Rectal smooth muscle tissue (tissue), 1 donor: ENCODE data around the gene EFCAB5.
"Not testable (repeated sequence)": the region's sequence is repeated elsewhere in the genome, so short reads cannot be mapped to it uniquely, and the experiment has no call there.

Experiments
- H3K27ac ChIP-seq: one replicate; pipeline ENCODE4 v1.7.0; 2013; ENCODE audit warnings: low read depth, low read length, inconsistent platforms
- H3K27me3 ChIP-seq: one replicate; pipeline ENCODE4 v1.7.0; 2013; ENCODE audit warnings: low read length; ENCODE audit not compliant: control insufficient read depth, insufficient read depth
- H3K36me3 ChIP-seq: one replicate; pipeline ENCODE4 v1.7.0; 2013; ENCODE audit warnings: low read length; ENCODE audit not compliant: control insufficient read depth, insufficient read depth
- H3K4me1 ChIP-seq: one replicate; pipeline ENCODE4 v1.7.0; 2013; ENCODE audit warnings: low read length; ENCODE audit not compliant: control insufficient read depth, insufficient read depth
- H3K4me3 ChIP-seq: one replicate; pipeline ENCODE4 v1.7.0; 2013; ENCODE audit warnings: low read length
- H3K9ac ChIP-seq: one replicate; pipeline ENCODE4 v1.7.0; 2013; ENCODE audit warnings: low read length

The EFCAB5 gene

DNA sequence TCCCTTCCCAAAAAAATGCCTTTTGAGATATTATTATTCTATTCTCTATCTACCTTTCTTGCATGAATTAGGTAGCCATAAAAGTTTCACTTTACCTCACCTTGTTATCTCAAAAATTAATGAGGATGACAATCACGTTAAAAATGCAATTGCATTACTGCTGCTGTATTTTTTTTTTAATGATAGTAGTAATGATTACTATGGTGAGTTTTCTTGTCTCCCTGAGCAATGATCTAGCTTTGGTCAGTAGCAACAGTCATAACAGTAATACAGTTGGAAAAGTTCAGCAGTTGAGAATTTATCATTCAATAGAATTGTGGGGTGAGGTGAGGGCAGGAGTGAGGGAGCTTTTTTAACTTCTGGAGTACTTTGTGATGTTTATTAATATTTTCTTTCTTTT, at the start of gene EFCAB5:
TSS of gene EFCAB5 (plus strand) at position 301 of the 400 bp plus-strand sequence. CDS start 163 bp downstream, outside the sequence.
- H3K27me3 ChIP-seq, result no peaks in the 10 kb centered on the region
- no peaks in the 10 kb centered on the region for H3K36me3 ChIP-seq
- no peak within 1 kb of the TSS for H3K4me3 ChIP-seq
- H3K4me1 ChIP-seq, result no peaks in the 10 kb centered on the region
- no peak within 1 kb of the TSS for H3K27ac ChIP-seq
- H3K9ac ChIP-seq, result no peak within 1 kb of the TSS

DNA sequence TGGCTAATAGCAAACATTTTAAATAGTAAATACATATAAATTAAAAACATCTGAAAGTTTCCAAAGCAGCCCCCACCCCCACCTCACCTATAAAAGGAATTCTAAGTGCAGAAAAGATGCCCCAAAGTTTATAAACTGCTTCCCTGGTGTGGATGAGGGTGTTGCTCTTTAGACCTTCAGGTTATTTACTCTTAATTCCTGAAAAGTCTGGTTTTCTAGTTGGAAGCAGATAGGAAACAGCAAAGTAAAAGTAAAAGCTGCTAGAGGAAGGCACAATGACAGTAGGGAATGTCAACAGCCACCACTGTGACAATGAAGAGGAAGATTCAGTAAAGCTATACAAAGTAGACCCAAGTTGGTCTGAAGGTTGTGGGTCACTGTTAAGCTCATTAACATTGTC, 49.2 kb upstream of the EFCAB5 start:
- Histone ChIP-seq H3K36me3 (no peaks in the 10 kb centered on the region), H3K4me1 (no peaks in the 10 kb centered on the region), H3K27ac (no peak overlapping the region), H3K4me3 (no peak overlapping the region), H3K27me3 (no peaks in the 10 kb centered on the region), H3K9ac (no peak overlapping the region)

DNA sequence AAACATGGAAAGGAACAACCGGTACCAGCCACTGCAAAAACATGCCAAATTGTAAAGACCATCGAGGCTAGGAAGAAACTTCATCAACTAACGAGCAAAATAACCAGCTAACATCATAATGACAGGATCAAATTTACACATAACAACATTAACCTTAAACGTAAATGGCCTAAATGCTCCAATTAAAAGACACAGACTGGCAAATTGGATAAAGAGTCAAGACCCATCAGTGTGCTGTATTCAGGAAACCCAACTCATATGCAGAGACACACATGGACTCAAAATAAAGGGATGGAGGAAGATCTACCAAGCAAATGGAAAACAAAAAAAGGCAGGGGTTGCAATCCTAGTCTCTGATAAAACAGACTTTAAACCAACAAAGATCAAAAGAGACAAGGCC, 44.3 kb upstream of the EFCAB5 start:
- H3K27ac ChIP-seq, H3K4me3 ChIP-seq, H3K4me1 ChIP-seq, H3K27me3 ChIP-seq, H3K9ac ChIP-seq, H3K36me3 ChIP-seq: not testable (repeated sequence)

DNA sequence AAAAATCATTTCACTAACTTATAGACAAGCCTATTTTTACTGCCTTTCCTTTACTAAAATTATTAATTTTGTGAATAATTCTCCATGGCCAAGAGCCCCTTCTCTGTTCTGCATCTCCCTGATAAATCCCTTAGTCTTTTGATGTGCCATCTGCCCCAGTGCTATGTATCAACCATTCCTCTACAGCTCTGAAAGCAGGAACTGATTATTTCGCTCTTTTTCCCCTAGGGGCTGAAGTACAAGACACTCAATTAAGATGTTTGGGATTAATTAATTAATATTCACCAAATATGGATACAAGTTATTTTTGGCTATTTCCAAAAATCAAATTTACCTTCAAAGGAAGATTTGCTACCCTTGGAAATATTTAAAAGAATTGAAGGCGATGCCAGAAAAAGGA, 38.0 kb upstream of the EFCAB5 start:
- no peaks in the 10 kb centered on the region for H3K27me3 ChIP-seq
- no peak overlapping the region for H3K4me3 ChIP-seq
- H3K9ac ChIP-seq, result no peak overlapping the region
- no peak overlapping the region for H3K27ac ChIP-seq
- no peaks in the 10 kb centered on the region for H3K4me1 ChIP-seq
- H3K36me3 ChIP-seq, result no peaks in the 10 kb centered on the region

GRCh38 chr17:29905086-29905878, 36.2 kb upstream of the EFCAB5 start:
- no peak overlapping the region for H3K9ac ChIP-seq
- no peak overlapping the region for H3K4me3 ChIP-seq
- H3K27ac ChIP-seq, result no peak overlapping the region
- no peaks in the 10 kb centered on the region for H3K36me3 ChIP-seq
- H3K4me1 ChIP-seq, result no peaks in the 10 kb centered on the region
- H3K27me3 ChIP-seq, result no peaks in the 10 kb centered on the region

DNA sequence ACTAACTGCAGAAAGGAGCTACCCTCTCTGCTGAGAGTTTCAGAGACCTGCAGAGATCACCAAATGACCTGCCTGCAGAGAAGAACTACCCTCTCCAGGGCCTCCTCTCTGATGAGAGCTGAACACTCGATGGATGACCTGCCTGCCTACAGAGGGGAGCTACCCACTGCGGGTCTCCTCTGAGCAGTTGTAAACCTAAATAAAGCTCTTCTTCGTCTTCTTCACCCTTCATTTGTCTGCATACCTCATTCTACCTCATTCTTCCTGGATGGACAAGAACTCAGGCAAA, 35.6 kb upstream of the EFCAB5 start:
- no peaks in the 10 kb centered on the region for H3K36me3 ChIP-seq
- H3K4me1 ChIP-seq, result no peaks in the 10 kb centered on the region
- H3K9ac ChIP-seq, result no peak overlapping the region
- H3K4me3 ChIP-seq, result no peak overlapping the region
- H3K27ac ChIP-seq, result no peak overlapping the region
- no peaks in the 10 kb centered on the region for H3K27me3 ChIP-seq

DNA sequence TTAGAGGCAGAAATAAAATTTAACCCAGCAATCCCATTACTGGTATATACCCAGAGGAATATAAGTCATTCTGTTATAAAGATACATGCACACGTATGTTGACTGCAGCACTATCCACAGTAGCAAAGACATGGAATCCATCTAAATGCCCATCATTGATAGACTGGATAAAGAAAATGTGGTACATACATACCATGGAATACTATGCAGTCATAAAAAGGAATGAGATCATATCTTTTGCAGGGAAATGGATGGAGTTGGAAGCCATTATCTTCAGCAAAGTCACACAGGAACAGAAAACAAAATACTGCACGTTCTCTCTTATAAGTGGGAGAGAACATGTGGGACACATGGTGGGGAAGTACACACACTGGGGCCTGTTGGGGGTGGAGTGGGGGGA, 34.5 kb upstream of the EFCAB5 start:
- H3K36me3 ChIP-seq, result no peaks in the 10 kb centered on the region
- no peak overlapping the region for H3K4me3 ChIP-seq
- H3K27me3 ChIP-seq, result no peaks in the 10 kb centered on the region

DNA sequence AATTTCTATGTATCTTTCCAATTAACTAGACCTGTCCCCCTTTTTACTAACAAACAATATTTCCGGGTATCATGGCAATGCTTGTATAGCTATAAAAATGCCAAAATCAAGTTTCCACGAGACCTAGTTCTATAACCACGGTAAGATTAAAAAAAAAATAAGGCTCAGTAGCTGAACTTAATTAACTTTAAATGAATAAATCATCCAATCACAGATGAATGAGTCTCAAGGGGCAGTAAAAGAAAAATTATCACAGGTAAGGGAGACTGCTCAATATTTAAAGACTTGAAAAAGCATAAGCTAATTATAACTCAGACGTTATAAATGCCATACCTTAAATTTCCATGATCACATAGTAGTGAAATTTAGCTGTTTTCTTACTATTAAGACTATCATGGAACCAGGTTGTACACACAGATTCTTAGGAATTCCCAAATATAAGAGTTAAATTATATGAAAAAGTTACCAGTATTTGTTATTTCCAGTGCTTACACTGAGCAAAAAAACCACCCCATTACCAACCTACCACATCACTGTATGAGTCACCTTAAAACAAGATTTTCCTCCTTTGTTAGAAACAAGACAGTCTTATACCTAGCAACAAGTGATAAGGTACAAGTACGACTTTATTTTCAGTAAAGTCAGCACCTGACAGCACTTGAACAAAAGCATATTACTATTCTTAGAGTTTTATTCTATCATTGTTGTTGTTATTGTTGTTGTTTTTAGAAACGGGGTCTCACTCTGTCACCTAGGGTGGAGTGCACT, 32.0 kb upstream of the EFCAB5 start:
- Histone ChIP-seq H3K27me3 (no peaks in the 10 kb centered on the region), H3K27ac (no peak overlapping the region), H3K4me3 (no peak overlapping the region), H3K4me1 (no peaks in the 10 kb centered on the region), H3K9ac (no peak overlapping the region), H3K36me3 (no peaks in the 10 kb centered on the region)

More for the DNA sequence above, 34.5 kb upstream of the EFCAB5 start:
- no peaks in the 10 kb centered on the region for H3K4me1 ChIP-seq
- H3K9ac ChIP-seq, result no peak overlapping the region
- H3K27ac ChIP-seq, result no peak overlapping the region

GRCh38 chr17:29911641-29912177, 29.7 kb upstream of the EFCAB5 start:
- Histone ChIP-seq H3K9ac (no peak overlapping the region), H3K27ac (no peak overlapping the region), H3K27me3 (no peaks in the 10 kb centered on the region), H3K4me1 (no peaks in the 10 kb centered on the region), H3K4me3 (no peak overlapping the region), H3K36me3 (no peaks in the 10 kb centered on the region)

GRCh38 chr17:29914819-29915537, 26.5 kb upstream of the EFCAB5 start:
- peaks cover 3% of the 10 kb centered on the region for H3K4me1 ChIP-seq
- H3K9ac ChIP-seq, result no peak overlapping the region
- H3K27me3 ChIP-seq, result no peaks in the 10 kb centered on the region
- H3K4me3 ChIP-seq, result no peak overlapping the region
- no peaks in the 10 kb centered on the region for H3K36me3 ChIP-seq
- H3K27ac ChIP-seq, result no peak overlapping the region

- H3K27ac ChIP-seq, result no peak overlapping the region
- no peak overlapping the region for H3K4me3 ChIP-seq
- no peak overlapping the region for H3K9ac ChIP-seq
- no peaks in the 10 kb centered on the region for H3K36me3 ChIP-seq
- H3K27me3 ChIP-seq, result no peaks in the 10 kb centered on the region
- peaks cover 3% of the 10 kb centered on the region for H3K4me1 ChIP-seq
Measured at GRCh38 chr17:29918016-29918415, 23.4 kb upstream of the EFCAB5 start.
